ENCODE data around the gene SCGB3A1. TPM values are rescaled to one million over a fixed set of nuclear protein-coding genes. Genes with fewer than 3 reads are reported as not detected.

SCGB3A1 gene
- total RNA-seq, 2 donors from 2014 or later, result not detected

DNA sequence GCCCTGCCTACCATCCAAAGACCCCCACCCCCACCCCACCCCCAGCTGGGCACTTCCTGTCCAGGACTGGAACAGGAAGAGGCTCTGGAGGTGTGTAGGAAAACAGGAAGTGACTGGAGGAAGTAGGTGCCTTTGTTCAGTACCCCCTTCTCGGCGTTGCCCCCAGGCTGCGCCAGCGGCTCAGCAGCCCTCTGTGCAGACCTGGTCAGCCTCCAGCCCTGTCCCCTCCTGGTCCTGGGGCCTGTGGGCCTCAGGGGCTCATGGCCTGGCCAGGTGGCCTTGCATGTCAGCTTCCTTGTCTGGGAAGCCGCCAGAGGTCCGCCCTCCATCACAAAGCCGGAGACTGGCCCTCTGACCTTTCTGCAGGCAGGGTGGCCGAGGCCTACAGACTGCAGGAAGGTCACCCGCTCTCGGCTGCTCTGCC lies 32.1 kb upstream of the SCGB3A1 start:
- TF ChIP-seq, protein P1, sequence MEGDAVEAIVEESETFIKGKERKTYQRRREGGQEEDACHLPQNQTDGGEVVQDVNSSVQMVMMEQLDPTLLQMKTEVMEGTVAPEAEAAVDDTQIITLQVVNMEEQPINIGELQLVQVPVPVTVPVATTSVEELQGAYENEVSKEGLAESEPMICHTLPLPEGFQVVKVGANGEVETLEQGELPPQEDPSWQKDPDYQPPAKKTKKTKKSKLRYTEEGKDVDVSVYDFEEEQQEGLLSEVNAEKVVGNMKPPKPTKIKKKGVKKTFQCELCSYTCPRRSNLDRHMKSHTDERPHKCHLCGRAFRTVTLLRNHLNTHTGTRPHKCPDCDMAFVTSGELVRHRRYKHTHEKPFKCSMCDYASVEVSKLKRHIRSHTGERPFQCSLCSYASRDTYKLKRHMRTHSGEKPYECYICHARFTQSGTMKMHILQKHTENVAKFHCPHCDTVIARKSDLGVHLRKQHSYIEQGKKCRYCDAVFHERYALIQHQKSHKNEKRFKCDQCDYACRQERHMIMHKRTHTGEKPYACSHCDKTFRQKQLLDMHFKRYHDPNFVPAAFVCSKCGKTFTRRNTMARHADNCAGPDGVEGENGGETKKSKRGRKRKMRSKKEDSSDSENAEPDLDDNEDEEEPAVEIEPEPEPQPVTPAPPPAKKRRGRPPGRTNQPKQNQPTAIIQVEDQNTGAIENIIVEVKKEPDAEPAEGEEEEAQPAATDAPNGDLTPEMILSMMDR (IDR thresholded peaks at IDR 0.05), result no peak
- Histone ChIP-seq H3K4me1 (peaks cover 0 to 8% of the 10 kb centered on the region in 2 donors), H3K27ac (no peak overlapping the region), H3K4me3 (no peak overlapping the region), H3K27me3 (no peaks in the 10 kb centered on the region), H3K36me3 (no peaks in the 10 kb centered on the region), H3K9me3 (no peaks in the 10 kb centered on the region)
- DNase-seq (ENCODE audit: low spot score), result no peak

DNA sequence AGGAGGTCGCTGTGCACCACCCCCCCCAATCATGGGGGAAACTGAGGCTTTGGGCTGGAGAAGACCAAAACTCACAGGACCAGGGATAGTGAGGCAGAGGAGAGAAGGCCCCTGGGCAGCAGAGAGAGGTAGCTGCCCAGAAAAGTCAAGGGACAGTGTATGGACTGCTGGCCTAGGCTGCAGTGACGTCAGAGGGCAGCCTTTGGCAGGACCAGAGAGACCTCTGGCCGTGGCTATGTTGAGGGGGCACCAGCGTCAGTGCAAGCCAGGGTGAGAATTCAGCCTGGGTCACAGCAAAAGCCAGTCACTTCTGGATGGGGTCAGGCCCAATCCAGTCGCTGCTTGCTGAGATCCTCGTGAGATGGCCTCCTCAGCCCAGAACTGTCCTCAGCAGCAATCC lies 31.6 kb upstream of the SCGB3A1 start:
- peaks cover 0 to 8% of the 10 kb centered on the region in 2 donors for H3K4me1 ChIP-seq

DNA sequence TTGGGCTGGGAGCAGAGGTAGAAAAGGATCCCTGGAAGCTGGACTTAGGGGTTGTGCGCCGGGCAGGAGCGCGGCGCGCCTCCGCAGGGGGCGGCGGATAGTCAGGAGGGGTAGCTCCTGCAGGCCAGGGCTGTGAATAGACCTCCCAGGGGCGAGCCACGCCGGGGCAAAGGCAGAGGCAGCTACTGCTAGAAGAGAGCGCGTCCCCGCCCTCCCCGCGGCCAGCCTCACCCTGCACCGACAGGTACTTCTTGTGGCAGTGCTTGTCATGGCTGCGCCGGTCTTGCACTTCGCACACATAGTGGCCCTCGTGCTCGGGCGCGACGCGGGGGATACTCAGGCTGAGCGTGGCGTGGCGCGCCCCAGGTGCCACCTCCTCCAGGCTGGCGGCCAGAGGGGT lies 30.0 kb upstream of the SCGB3A1 start:
- TF ChIP-seq, protein P1 (IDR thresholded peaks at IDR 0.05), result no peak
- no peak for DNase-seq (ENCODE audit: low spot score)

More for the DNA sequence above, 31.6 kb upstream of the SCGB3A1 start:
- no peak overlapping the region for H3K4me3 ChIP-seq
- DNase-seq (ENCODE audit: low spot score), result no peak
- no peak overlapping the region for H3K27ac ChIP-seq
- H3K36me3 ChIP-seq, result no peaks in the 10 kb centered on the region
- TF ChIP-seq, protein P1 (IDR thresholded peaks at IDR 0.05), result no peak
- no peaks in the 10 kb centered on the region for H3K27me3 ChIP-seq
- H3K9me3 ChIP-seq, result no peaks in the 10 kb centered on the region

DNA sequence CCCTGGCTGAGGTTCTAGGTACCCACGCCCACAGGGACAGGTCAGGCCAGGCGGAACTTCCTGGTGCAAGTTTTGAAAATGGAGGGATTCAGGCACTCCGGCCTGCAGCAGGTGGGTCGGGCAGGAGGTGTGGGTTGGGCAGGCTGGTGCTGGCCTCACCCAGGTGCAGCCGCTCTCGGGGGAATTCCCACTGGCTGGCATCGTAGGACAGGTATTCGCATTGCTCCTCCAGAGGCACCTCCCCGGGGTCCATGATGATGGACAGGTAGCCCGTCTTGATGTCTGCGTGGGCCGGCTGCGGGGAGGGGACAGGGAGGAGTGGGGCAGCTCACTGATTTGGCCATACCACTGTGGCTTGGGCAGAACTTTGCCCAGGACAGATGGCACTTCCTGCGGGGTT lies 28.7 kb upstream of the SCGB3A1 start:
- H3K27me3 ChIP-seq, result no peaks in the 10 kb centered on the region
- H3K36me3 ChIP-seq, result no peaks in the 10 kb centered on the region
- TF ChIP-seq, protein P1 (IDR thresholded peaks at IDR 0.05), result no peak
- H3K4me1 ChIP-seq, result peaks cover 0 to 8% of the 10 kb centered on the region in 2 donors
- H3K9me3 ChIP-seq, result no peaks in the 10 kb centered on the region
- no peak overlapping the region for H3K4me3 ChIP-seq
- no peak overlapping the region for H3K27ac ChIP-seq
- DNase-seq (ENCODE audit: low spot score), result no peak

More for the DNA sequence above, 30.0 kb upstream of the SCGB3A1 start:
- Histone ChIP-seq H3K27me3 (no peaks in the 10 kb centered on the region), H3K4me3 (no peak overlapping the region), H3K4me1 (peaks cover 0 to 8% of the 10 kb centered on the region in 2 donors), H3K27ac (no peak overlapping the region), H3K36me3 (no peaks in the 10 kb centered on the region), H3K9me3 (no peaks in the 10 kb centered on the region)

DNA sequence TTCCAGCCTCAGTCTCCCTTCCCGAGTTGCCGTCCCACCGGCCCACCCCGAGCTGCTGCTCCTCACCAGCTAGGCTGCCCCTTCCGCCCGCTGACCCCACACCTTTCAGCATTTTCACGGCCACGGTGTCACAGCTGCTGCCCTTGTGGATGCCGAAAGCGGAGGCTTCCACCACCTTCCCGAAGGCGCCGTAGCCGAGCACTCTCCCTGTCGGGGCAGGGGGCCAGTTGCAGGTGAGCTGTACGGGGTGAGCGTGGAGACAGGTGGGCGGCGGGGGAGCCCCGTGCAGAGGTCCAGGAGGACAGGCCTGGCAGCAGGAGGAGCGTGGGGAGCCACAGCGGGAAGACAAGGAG lies 28.2 kb upstream of the SCGB3A1 start:
- Histone ChIP-seq H3K4me1 (peaks cover 0 to 6% of the 10 kb centered on the region in 2 donors), H3K4me3 (no peak overlapping the region), H3K36me3 (no peaks in the 10 kb centered on the region), H3K27me3 (no peaks in the 10 kb centered on the region), H3K9me3 (no peaks in the 10 kb centered on the region), H3K27ac (no peak overlapping the region)
- DNase-seq (ENCODE audit: low spot score), result no peak
- TF ChIP-seq, protein P1 (IDR thresholded peaks at IDR 0.05), result no peak

DNA sequence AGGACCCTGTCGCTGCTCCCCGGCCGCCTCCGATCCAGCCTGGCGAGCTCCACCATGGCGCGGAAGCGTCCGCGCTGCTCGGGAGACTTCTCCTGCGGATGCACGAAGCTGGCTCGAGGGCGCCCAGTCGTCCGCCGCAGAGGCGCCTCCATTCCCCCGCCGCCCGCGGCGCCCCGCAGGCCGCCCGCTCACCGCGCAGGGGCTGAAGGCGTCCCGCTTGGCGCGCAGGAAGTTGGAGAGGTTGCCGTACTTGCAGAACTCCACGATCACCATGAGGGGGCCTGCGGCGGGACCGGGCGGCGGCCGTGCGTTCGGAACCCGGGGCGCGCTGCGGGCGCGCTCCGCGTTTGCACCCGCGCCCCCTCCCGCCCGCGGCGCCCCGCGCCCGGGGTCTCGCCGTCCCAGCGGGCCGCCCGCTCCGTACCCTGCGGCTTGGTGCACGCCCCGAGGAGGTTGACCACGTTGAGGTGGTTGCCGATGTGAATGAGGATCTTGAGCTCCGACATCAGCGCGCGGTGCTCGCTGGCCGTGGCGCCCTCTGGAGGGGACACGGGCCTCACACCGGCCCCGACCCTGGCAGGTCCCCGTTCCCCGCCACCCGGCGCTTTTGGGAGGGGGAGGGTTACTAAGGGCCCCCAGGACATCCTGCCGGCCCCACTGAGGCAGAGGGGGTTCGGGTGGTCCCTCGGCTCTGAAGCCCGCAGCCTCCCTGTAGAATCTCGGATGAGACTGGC lies 27.7 kb upstream of the SCGB3A1 start:
- no peak for DNase-seq (ENCODE audit: low spot score)
- TF ChIP-seq, protein P1 (IDR thresholded peaks at IDR 0.05), result no peak
- Histone ChIP-seq H3K27ac (no peak overlapping the region), H3K27me3 (no peaks in the 10 kb centered on the region), H3K4me1 (peaks cover 0 to 5% of the 10 kb centered on the region in 2 donors), H3K9me3 (no peaks in the 10 kb centered on the region), H3K4me3 (peak overlapping the region in 1 of 2 donors; percentile 30), H3K36me3 (no peaks in the 10 kb centered on the region)

Data from right atrium auricular region (tissue), 2 donors.